GM19438 (cell line): Measurements from ENCODE around the gene GRAMD1A.
"Not testable (repeated sequence)": the region's sequence is repeated elsewhere in the genome, so short reads cannot be mapped to it uniquely, and the experiment has no call there.

ENCODE experiments used
- ATAC-seq: cut with Tn5 transposase; IDR thresholded peaks from one replicate; pipeline ENCODE4 v1.9.1; 2021; ENCODE audit warnings: low read depth; ENCODE audit not compliant: unreplicated experiment

Gene GRAMD1A

DNA sequence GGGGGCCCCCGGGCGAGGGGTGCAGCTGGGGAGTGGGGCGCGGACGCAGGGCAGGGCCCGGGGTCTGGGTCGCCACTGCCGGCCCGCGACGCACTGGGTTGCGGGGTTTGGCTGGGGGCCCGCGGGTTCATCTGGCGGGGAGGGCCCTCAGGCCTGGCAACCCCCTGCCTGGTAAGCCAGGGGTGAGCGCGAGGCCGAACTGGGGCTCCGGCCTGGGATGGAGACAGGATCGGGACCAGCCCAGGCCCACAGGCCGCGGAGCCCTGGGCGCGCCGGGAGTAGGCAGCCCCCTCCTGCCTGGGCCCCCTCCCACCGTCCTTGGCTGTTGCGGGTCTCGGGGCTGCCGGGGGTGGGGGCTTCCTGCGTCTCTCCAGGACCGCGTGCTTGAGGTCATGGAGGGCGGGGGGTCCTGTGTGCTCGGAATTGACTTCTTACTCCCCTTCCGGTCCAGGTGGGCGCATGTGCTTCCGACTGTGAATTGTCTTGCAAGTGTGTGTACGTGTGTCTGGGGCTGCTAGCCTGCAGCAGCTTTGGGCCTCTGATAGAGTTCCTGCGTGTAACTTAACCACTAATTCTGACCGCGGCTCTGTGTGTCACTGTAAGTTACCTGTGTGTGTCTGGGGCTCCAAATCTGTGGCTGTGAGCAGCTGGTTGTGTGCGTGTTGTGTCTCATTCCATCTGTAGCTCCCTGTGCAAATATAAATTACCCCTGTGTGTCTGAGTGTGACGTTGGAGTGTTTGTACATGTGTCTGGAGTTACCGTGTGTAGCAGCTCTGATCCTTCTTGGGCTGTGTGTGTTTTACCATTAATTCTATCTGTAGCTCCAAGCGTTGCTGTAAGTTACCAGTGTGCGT is 751 bp downstream of the GRAMD1A start:
- no peak for ATAC-seq

DNA sequence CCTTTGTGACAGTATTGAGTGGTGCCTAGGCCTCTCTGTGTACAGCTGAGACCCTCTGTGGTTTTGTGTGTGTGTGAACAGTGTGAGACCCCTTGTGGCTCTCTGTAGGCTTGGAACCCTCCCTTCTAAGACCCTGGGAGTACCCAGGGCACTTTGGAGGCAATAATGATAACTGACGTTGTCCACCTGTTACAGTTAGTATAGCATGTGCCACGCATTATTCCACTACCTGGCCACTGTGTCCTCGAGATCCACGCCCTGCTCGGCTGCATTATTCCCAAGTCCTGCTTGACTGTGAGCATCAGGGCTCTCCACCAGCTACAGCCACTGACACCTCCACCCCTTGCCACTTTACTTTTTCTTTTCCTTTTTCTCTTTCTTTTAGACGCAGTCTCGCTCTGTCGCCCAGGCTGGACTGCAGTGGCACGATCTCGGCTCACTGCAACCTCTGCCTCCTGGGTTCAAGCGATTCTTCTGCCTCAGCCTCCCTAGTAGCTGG is 2.0 kb downstream of the GRAMD1A start:
- no peak for ATAC-seq

DNA sequence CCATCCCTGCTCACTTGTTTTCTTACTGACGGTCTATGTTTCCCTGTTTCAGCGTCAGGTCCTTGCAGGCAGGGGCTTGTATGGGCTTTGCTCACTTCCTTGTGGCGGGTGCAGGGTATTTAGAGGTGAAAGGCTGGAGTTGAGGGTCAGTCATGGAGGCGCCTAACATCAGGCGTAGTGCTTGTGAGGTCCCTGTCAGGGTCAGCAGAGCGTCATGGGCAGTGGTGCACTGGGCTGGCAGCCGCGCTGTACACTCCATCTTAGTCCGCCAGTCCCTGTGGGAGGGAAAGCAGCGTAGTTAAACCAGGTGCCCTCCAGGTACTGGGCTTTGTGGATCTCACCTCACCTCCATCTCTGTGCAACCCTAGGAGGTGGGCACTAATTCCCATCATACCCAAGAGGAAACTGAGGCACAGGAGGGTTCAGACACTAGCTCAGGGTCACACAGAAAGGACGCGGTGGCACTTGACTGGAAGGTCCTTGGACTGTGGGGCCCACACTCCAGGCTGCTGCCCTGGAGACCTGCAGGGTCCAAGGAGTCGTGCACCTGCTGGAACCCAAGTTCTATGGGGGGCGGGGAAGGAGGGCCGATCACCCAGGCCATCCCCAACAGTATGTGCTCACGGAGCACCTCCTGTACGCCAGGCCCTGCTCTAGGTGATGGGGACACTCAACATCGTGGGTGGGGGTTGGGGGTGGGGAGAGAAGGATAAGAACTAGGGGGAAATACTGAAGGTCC is 4.6 kb downstream of the GRAMD1A start:
- ATAC-seq: no peak

- ATAC-seq: no peak
Measured at GRCh38 chr19:35005256-35005977, 5.3 kb downstream of the GRAMD1A start.

DNA sequence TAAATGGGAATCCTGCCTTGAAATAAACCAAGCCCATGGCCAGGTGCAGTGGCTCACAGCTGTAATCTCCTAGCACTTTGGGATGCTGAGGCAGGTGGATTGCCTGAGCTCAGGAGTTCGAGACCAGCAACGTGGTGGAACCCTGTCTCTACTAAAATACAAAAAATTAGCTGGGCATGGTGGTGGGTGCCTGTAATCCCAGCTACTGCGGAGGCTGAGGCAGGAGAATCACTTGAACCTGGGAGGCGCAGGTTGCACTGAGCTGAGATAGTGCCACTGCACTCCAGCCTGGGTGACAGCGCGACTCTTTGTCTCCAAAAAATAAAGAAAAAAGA is 5.9 kb downstream of the GRAMD1A start:
- ATAC-seq: not testable (repeated sequence)

- no peak for ATAC-seq
Measured at GRCh38 chr19:35006342-35006998, 6.3 kb downstream of the GRAMD1A start.

DNA sequence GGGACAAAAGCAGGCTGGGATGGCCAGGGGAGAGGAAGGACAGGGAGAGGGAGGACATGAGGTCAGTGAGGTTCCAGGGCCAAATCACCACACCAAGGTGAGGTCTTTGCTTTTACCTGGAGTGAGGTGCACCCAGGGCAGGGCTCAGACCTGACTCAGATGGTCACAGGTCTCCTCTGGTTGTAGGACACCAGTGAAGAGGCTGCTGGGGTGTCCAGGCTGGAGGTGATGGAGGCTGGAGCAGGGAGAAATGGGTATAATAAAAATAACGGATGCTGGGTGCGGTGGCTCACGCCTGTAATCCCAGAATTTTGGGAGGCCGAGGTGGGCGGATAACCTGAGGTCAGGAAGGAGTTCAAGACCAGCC is 6.9 kb downstream of the GRAMD1A start:
- ATAC-seq: no peak

GRCh38 chr19:35007427-35007826 is 7.3 kb downstream of the GRAMD1A start:
- ATAC-seq: not testable (repeated sequence)

GRCh38 chr19:35008891-35009341 is 8.8 kb downstream of the GRAMD1A start:
- no peak for ATAC-seq

DNA sequence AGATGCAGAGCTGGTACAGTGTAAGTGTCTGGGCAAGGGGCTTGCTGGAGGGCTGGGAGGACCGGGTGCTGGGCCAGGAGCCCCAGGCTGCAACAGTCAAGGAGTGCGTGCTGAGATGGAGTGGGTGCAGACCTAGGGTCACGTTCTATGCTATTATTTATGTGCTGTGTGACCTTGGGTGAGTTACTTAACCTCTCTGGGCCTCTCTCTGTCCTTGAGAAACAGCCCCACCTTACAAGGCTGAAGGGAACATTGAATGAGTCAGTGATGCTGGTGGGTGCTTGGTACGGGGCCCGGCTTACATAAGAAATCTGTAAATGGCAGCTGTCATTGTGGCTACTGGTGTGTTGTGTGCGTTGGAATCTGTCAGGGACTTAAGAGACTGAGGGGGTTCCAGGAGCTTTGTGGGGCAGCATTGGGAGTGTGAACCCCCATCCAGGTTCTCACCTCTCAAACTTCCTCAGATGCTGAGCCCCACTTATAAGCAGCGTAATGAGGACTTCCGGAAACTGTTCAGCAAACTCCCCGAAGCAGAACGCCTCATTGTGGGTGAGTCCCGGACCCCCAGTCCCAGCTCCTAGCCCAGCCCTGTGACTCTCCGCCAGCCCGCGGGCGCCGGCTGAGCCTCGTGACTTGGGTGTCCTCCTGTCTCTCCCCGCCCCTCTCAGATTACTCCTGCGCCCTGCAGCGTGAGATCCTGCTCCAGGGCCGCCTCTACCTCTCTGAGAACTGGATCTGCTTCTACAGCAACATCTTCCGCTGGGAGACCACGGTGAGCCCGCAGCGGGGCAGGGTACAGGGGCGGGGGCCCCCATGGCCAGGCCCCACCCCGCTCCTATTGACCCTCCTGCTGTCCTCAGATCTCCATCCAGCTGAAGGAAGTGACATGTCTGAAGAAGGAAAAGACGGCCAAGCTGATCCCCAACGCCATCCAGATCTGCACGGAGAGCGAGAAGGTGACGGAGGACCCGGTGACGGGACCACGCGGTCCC is 9.6 kb downstream of the GRAMD1A start:
- no peak for ATAC-seq

GRCh38 chr19:35011091-35011689 is 11.1 kb downstream of the GRAMD1A start:
- no peak for ATAC-seq

DNA sequence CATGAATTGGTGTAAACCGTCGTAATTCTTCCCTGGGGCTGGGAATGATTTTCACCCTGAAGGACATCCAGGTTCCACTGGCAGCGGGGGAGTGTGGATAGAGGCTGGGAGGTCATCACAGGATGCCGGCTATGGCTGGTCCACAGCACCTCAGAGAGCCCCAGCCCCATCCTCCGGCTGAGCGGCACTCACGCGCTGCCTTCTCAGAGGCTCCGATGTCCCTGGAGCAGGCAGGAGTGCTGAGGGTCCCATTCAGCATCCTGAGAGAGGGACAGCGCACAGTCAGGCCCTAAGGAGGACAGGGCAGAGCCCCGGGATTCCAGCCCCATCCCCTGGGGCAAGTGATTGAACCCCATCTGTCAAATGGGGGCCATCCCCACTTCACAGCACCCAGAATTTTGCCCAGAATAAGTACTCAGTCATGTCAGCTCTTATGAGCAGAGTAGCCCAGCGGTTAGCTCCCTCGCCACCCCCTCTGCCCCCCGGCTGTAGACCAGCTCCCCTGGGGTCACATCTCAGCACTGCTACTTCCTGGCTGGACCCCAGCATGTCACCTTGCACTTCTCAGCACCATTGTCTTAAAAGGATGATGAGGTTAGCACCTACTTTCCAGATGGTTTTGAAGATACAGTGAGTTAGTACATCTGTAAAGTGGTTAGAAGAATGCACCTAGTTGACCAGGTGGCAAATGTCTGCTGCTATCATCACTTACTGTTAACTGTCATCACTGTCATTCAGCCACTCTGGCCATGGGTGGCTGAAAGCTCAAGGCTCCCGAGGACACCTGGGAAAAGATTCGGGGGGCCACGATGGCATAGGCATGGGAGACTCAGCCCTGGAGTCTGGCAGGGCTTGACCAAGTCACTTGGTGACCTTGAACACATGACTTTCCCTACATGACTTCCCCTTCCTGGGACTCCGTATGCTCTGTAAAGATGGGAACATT is 11.9 kb downstream of the GRAMD1A start:
- no peak for ATAC-seq

DNA sequence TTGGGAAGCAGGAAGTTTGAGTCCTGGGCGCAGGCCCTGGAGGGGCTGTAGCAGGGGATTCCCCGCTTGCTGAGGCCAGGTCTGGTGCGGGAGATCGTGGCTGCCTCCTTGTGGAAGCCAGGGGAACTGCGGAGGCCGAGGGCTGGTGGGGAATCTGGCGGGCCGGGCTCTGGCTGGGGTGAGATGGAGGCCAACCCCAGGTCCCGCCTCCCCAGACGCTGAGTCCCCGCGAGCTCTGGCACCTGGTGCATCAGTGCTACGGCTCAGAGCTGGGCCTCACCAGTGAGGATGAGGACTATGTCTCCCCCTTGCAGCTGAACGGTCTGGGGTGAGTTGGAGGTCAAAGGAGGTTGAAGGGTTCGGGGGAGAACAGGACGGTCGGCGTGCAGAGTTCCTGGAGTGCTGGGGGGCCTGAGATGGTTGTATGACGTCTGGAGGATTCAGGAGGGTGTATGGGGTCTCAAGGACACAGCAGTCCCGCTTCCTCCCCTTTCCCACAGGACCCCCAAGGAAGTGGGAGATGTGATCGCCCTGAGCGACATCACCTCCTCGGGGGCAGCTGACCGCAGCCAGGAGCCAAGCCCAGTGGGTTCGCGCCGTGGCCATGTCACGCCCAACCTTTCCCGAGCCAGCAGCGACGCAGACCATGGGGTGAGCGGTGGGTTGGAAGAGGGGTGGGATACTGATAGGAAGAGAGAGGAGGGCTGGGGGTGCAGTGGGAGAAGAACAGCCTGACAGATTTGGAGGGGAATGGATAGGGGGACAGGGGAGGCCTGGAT is 13.1 kb downstream of the GRAMD1A start:
- no peak for ATAC-seq

GRCh38 chr19:35013820-35014754 is 14.0 kb downstream of the GRAMD1A start:
- no peak for ATAC-seq

DNA sequence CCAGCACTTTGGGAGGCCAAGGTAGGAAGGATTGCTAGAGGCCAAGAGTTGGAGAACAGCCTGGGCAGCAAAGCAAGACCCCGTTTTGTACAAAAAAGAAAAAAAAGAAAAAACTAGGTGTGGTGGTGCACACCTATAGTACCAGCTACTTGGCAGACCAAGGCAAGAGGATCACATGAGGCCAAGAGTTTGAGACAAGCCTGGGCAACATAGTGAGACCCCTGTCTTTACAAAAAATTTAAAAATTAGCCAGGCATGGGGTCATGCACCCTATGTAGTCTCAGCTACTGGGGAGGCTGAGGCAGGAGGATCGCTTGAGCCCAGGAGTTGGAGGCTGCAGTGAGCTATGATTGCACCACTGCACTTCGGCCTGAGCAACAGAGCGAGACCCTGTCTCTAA is 14.7 kb downstream of the GRAMD1A start:
- not testable (repeated sequence) for ATAC-seq
